ENCODE data around the gene COA8. TPM values are rescaled to one million over a fixed set of nuclear protein-coding genes. Genes with fewer than 3 reads are reported as not detected.

Gene COA8
- total and polyA plus RNA-seq, 2 of the 8 experiments (the other 6 are each of a cell fraction or from before 2014, with no cell fraction given) = 7.1 to 35.5 TPM

DNA sequence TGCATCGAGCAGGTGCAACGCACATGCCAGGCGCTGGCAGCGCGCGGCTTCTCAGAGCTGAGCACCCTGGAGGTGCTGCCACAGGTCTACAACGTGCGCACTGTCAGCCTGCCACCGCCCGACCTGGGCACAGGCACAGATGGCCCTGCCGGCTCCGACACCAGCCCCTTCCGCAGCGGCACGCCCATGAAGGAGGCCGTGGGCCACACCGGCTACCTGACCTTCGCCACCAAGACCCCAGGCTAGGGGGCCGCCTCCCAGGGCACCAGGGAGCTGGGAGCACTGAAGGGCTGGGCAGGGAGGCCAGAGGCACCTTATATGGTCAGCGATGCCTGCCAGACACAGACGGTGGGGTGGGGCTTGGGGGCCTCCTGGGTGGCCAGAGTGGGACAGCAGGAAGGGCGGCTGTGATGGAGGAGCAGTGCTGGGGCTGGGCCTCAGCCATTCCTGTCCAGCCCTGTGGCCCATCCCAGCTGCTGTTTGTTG is 28.1 kb upstream of the COA8 start (continued):
- no peak for TF ChIP-seq RNF2 (IDR thresholded peaks at IDR 0.05; ENCODE audit: borderline replicate concordance, low read depth, low read length, missing control alignments, poor library complexity, severe bottlenecking)

Data from H1 (cell line).